ENCODE data around the gene USP40. TPM values are rescaled to one million over a fixed set of nuclear protein-coding genes. Genes with fewer than 3 reads are reported as not detected.
"Not testable (repeated sequence)": the region's sequence is repeated elsewhere in the genome, so short reads cannot be mapped to it uniquely, and the experiment has no call there.

Gene USP40
- total RNA-seq, 1 donor from 2014 or later = 49.8 TPM

- TF ChIP-seq, protein P1, sequence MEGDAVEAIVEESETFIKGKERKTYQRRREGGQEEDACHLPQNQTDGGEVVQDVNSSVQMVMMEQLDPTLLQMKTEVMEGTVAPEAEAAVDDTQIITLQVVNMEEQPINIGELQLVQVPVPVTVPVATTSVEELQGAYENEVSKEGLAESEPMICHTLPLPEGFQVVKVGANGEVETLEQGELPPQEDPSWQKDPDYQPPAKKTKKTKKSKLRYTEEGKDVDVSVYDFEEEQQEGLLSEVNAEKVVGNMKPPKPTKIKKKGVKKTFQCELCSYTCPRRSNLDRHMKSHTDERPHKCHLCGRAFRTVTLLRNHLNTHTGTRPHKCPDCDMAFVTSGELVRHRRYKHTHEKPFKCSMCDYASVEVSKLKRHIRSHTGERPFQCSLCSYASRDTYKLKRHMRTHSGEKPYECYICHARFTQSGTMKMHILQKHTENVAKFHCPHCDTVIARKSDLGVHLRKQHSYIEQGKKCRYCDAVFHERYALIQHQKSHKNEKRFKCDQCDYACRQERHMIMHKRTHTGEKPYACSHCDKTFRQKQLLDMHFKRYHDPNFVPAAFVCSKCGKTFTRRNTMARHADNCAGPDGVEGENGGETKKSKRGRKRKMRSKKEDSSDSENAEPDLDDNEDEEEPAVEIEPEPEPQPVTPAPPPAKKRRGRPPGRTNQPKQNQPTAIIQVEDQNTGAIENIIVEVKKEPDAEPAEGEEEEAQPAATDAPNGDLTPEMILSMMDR (IDR thresholded peaks at IDR 0.05; ENCODE audit: insufficient read depth, low read length, poor library complexity, severe bottlenecking) = no peak
- no peak for DNase-seq (ENCODE audit: low read depth)
- Histone ChIP-seq H3K27me3 (ENCODE audit: control insufficient read depth, insufficient read depth, low read length) (no peaks in the 10 kb centered on the region), H3K36me3 (ENCODE audit: control insufficient read depth, insufficient read depth, low read length) (no peaks in the 10 kb centered on the region), H3K4me3 (ENCODE audit: low read depth, low read length) (no peak overlapping the region)
Measured at GRCh38 chr2:233600386-233600785, 33.8 kb upstream of the USP40 start.

- Histone ChIP-seq H3K4me3 (ENCODE audit: low read depth, low read length) (no peak overlapping the region), H3K27me3 (ENCODE audit: control insufficient read depth, insufficient read depth, low read length) (no peaks in the 10 kb centered on the region), H3K36me3 (ENCODE audit: control insufficient read depth, insufficient read depth, low read length) (no peaks in the 10 kb centered on the region)
- DNase-seq (ENCODE audit: low read depth) = no peak
- TF ChIP-seq, protein P1 (IDR thresholded peaks at IDR 0.05; ENCODE audit: insufficient read depth, low read length, poor library complexity, severe bottlenecking) = no peak
Measured at GRCh38 chr2:233598952-233599351, 32.4 kb upstream of the USP40 start.

DNA sequence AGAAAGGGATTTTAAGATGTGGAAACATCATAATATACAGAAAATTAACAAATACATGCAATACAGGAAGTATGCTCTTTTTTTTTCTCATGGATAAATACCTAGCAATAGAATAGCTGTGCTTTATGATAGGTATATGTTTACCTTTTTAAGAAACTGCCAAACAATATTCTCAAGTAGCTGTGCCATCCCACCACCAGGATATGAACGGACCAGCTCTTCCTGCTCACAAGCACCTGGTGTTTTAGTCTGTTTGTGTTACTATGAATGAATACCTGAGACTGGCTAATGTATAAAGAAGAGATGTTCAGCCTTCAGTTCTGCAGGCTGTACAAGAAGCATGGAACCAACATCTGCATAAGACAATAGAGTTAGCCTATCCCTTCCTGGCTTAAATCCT lies 30.9 kb upstream of the USP40 start:
- DNase-seq (ENCODE audit: low read depth) = no peak
- no peak overlapping the region for H3K4me3 ChIP-seq (ENCODE audit: low read depth, low read length)
- TF ChIP-seq, protein P1 (IDR thresholded peaks at IDR 0.05; ENCODE audit: insufficient read depth, low read length, poor library complexity, severe bottlenecking) = no peak
- H3K36me3 ChIP-seq (ENCODE audit: control insufficient read depth, insufficient read depth, low read length) = no peaks in the 10 kb centered on the region
- no peaks in the 10 kb centered on the region for H3K27me3 ChIP-seq (ENCODE audit: control insufficient read depth, insufficient read depth, low read length)

DNA sequence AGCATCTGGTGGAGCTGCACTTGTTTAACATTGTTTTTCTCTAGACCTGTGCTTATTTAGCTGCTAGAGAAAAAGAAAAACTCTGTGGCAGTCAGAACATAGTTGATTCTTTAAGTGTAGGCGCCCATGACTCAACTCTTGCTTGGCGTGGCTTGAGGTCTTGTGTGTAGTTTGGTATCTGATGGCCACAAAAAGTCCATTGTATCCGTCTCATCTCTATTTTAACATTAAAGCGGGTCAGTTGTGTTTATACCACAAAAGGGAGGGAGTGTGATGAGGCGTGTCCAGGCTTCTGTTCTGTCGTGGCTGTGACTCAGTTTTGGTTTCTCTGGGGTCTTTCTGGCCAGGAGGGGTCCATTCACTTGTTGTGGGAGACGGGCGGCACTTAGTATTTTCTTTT lies 26.6 kb upstream of the USP40 start:
- Histone ChIP-seq H3K36me3 (ENCODE audit: control insufficient read depth, insufficient read depth, low read length) (no peaks in the 10 kb centered on the region), H3K4me3 (ENCODE audit: low read depth, low read length) (no peak overlapping the region), H3K27me3 (ENCODE audit: control insufficient read depth, insufficient read depth, low read length) (no peaks in the 10 kb centered on the region)
- DNase-seq (ENCODE audit: low read depth) = no peak
- TF ChIP-seq, protein P1 (IDR thresholded peaks at IDR 0.05; ENCODE audit: insufficient read depth, low read length, poor library complexity, severe bottlenecking) = no peak

DNA sequence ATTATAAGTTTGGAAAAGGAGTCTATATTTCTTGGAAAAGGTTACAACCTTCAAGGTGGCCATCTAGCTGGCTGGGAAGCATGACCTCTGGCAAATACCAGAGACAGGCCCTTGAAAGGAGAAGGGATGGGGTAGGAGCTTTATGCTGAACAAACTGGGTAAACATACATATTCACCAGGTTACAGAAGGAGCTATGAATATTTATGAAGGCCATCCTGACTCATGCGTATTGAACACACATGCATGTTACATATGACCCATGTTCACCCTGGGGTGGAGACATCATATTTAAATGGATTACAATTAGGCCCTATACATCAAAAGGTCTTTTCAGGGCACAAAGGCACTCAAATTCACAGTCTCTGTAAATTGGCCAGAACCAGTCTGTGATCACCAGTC lies 26.1 kb upstream of the USP40 start:
- H3K4me3 ChIP-seq (ENCODE audit: low read depth, low read length); H3K36me3 ChIP-seq (ENCODE audit: control insufficient read depth, insufficient read depth, low read length); DNase-seq (ENCODE audit: low read depth); H3K27me3 ChIP-seq (ENCODE audit: control insufficient read depth, insufficient read depth, low read length): not testable (repeated sequence)

DNA sequence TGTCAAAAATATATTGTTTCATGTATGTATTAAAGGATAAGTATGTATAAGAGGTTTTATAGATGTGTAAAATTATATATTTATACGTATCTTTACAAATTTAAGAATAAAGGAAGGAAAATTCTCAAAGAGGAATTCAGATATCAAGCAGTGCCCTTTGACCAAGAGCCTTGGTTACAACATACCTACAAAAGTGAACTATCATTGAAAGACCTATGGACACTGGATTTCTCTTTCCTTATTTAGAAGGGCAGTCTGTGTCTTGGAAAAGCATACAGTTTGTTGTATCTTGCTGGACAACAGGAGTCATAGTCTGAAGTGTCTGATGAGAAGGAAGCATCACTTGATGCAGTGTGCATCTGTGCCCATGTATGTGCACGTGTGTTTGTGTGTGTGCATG lies 21.8 kb upstream of the USP40 start:
- no peak overlapping the region for H3K4me3 ChIP-seq (ENCODE audit: low read depth, low read length)
- H3K27me3 ChIP-seq (ENCODE audit: control insufficient read depth, insufficient read depth, low read length) = no peaks in the 10 kb centered on the region
- no peaks in the 10 kb centered on the region for H3K36me3 ChIP-seq (ENCODE audit: control insufficient read depth, insufficient read depth, low read length)
- TF ChIP-seq, protein P1 (IDR thresholded peaks at IDR 0.05; ENCODE audit: insufficient read depth, low read length, poor library complexity, severe bottlenecking) = no peak
- DNase-seq (ENCODE audit: low read depth) = no peak

Data from kidney epithelial cell (primary cell).